ENCODE results near the gene MACC1. TPM values are rescaled to one million over a fixed set of nuclear protein-coding genes. Genes with fewer than 3 reads are reported as not detected.

The MACC1 gene
- total and polyA plus RNA-seq, 4 donors, result 0.02 to 1.0 (median 0.50) TPM

GRCh38 chr7:20183086-20183485 lies 34.1 kb downstream of the MACC1 start:
- H3K27me3 ChIP-seq (ENCODE audit: control insufficient read depth in 4 of 4, insufficient read depth in 4 of 4, low read length in 3 of 4), result no peaks in the 10 kb centered on the region
- no peak overlapping the region for H3K27ac ChIP-seq (ENCODE audit: low read depth in 1 of 2, low read length in 2 of 2)
- DNase-seq (ENCODE audit: low spot score), result no peak
- TF ChIP-seq RAD21 (IDR thresholded peaks at IDR 0.05), result no peak
- no peak for TF ChIP-seq CTCF (IDR thresholded peaks at IDR 0.05; ENCODE audit: low read depth, low read length, missing input control)
- TF ChIP-seq MAX (IDR thresholded peaks at IDR 0.05), result no peak
- TF ChIP-seq REST (IDR thresholded peaks at IDR 0.05), result no peak
- no peak for TF ChIP-seq RXRA (IDR thresholded peaks at IDR 0.05)
- no peak for TF ChIP-seq SP1 (IDR thresholded peaks at IDR 0.05)
- no peak for TF ChIP-seq HNF4A (conservative IDR thresholded peaks at IDR 0.05)
- TF ChIP-seq FOXA2 (IDR thresholded peaks at IDR 0.05), result no peak
- no peak for TF ChIP-seq ZBTB33 (IDR thresholded peaks at IDR 0.05)
- H3K9ac ChIP-seq (ENCODE audit: low read depth in 1 of 2, low read length in 2 of 2), result no peak overlapping the region
- H3K4me1 ChIP-seq (ENCODE audit: control insufficient read depth in 4 of 4, insufficient read depth in 4 of 4, low read length in 3 of 4), result no peaks in the 10 kb centered on the region
- WGBS, result 70% methylated on average over 4 of the region's 4 CpGs
- H3K9me3 ChIP-seq (ENCODE audit: control insufficient read depth in 4 of 4, low read length in 3 of 4), result no peaks in the 10 kb centered on the region
- no peak overlapping the region for H3K4me3 ChIP-seq (ENCODE audit: low read depth in 1 of 3, low read length in 3 of 3)
- no peaks in the 10 kb centered on the region for H3K36me3 ChIP-seq (ENCODE audit: control insufficient read depth in 4 of 4, insufficient read depth in 3 of 4, low read depth in 1 of 4, low read length in 3 of 4)

- H3K9me3 ChIP-seq (ENCODE audit: control insufficient read depth in 4 of 4, low read length in 3 of 4), result no peaks in the 10 kb centered on the region
- 72% methylated on average over 6 of the region's 6 CpGs for WGBS
- no peak overlapping the region for H3K27ac ChIP-seq (ENCODE audit: low read depth in 1 of 2, low read length in 2 of 2)
- no peaks in the 10 kb centered on the region for H3K36me3 ChIP-seq (ENCODE audit: control insufficient read depth in 4 of 4, insufficient read depth in 3 of 4, low read depth in 1 of 4, low read length in 3 of 4)
- no peak overlapping the region for H3K9ac ChIP-seq (ENCODE audit: low read depth in 1 of 2, low read length in 2 of 2)
- H3K4me3 ChIP-seq (ENCODE audit: low read depth in 1 of 3, low read length in 3 of 3), result no peak overlapping the region
- H3K4me1 ChIP-seq (ENCODE audit: control insufficient read depth in 4 of 4, insufficient read depth in 4 of 4, low read length in 3 of 4), result no peaks in the 10 kb centered on the region
- no peak for DNase-seq (ENCODE audit: low spot score)
- no peaks in the 10 kb centered on the region for H3K27me3 ChIP-seq (ENCODE audit: control insufficient read depth in 4 of 4, insufficient read depth in 4 of 4, low read length in 3 of 4)
- TF ChIP-seq EGR1 (IDR thresholded peaks at IDR 0.05; ENCODE audit: low read depth in 2 of 2), result no peak
- no peak for TF ChIP-seq JUND (IDR thresholded peaks at IDR 0.05)
- TF ChIP-seq ATF3 (IDR thresholded peaks at IDR 0.05), result no peak
- no peak for TF ChIP-seq FOXA1 (IDR thresholded peaks at IDR 0.05)
- TF ChIP-seq SP1 (IDR thresholded peaks at IDR 0.05), result no peak
- TF ChIP-seq MAX (IDR thresholded peaks at IDR 0.05), result no peak
- TF ChIP-seq CTCF (IDR thresholded peaks at IDR 0.05; ENCODE audit: low read depth, low read length, missing input control), result no peak
- no peak for TF ChIP-seq NR2F2 (IDR thresholded peaks at IDR 0.05)
- TF ChIP-seq GABPA (IDR thresholded peaks at IDR 0.05 in 1 of 2, conservative IDR thresholded peaks at IDR 0.05 in 1 of 2), result no peak
- no peak for TF ChIP-seq HNF4A (conservative IDR thresholded peaks at IDR 0.05)
- no peak for TF ChIP-seq FOXA2 (IDR thresholded peaks at IDR 0.05)
- TF ChIP-seq REST (IDR thresholded peaks at IDR 0.05), result no peak
- TF ChIP-seq HNF4G (IDR thresholded peaks at IDR 0.05), result no peak
- TF ChIP-seq YY1 (IDR thresholded peaks at IDR 0.05), result no peak
These were observed 40.5 kb downstream of the MACC1 start for GRCh38 chr7:20176578-20177242.

Data from liver (tissue), 9 donors.